HepG2 (cell line): ENCODE data around the gene HIC1.

Experiments
- GABPA ChIP-seq, 2 experiments: IDR thresholded peaks; 2 replicates each; pipeline ENCODE4 v1.6.1; 2011 to 2016; ENCODE audit warnings: low read depth in 2 of 2, low read length in 1 of 2, missing biosample characterization in 1 of 2, missing genetic modification characterization in 1 of 2
- HBP1 ChIP-seq: IDR thresholded peaks from 2 replicates; pipeline ENCODE4 v1.6.1; 2016; ENCODE audit warnings: low read depth, control low read depth
- MTA3 ChIP-seq: sonication (generic); formaldehyde crosslinking; IDR thresholded peaks from 2 replicates; pipeline ENCODE4 v1.4.0; 2020; ENCODE audit warnings: missing genetic modification reagents
- PCBP2 ChIP-seq: fragments of 200-400 bp; formaldehyde crosslinking; optimal IDR thresholded peaks from 2 replicates; pipeline ENCODE3; 2018; ENCODE audit warnings: low read length, low read depth; ENCODE audit not compliant: poor library complexity, severe bottlenecking
- PRMT3 ChIP-seq: sonication (generic); formaldehyde crosslinking; IDR thresholded peaks from 2 replicates; pipeline ENCODE4 v1.8.1; 2022; ENCODE audit warnings: low read depth, mild to moderate bottlenecking, moderate library complexity, missing genetic modification reagents, borderline replicate concordance
- RERE ChIP-seq: IDR thresholded peaks from 2 replicates; pipeline ENCODE4 v1.6.1; 2016; ENCODE audit warnings: low read depth, missing genetic modification reagents, missing compliant biosample characterization
- U2AF2 ChIP-seq: fragments of 200-400 bp; formaldehyde crosslinking; IDR thresholded peaks from 2 replicates; pipeline ENCODE4 v1.6.1; 2017; ENCODE audit warnings: low read depth, mild to moderate bottlenecking, low read length
- XRCC5 ChIP-seq: fragments of 200-400 bp; formaldehyde crosslinking; optimal IDR thresholded peaks from 2 replicates; pipeline ENCODE3; 2017; ENCODE audit warnings: mild to moderate bottlenecking, low read length
- ZBTB7B ChIP-seq: sonication (generic); formaldehyde crosslinking; IDR thresholded peaks from 2 replicates; pipeline ENCODE4 v1.4.0; 2020; ENCODE audit warnings: missing genetic modification reagents
- ZNF10 ChIP-seq: sonication (generic); formaldehyde crosslinking; IDR thresholded peaks from 2 replicates; pipeline ENCODE4 v1.4.0; 2020; ENCODE audit warnings: mild to moderate bottlenecking, low read depth, missing genetic modification reagents, borderline replicate concordance
- ZNF576 ChIP-seq: sonication (generic); formaldehyde crosslinking; IDR thresholded peaks from 2 replicates; pipeline ENCODE4 v1.4.0; 2020; ENCODE audit warnings: mild to moderate bottlenecking, missing genetic modification reagents
- TF ChIP-seq, protein P1 (sequence below): IDR thresholded peaks from 2 replicates; pipeline ENCODE4 v1.6.1; 2012; ENCODE audit warnings: inconsistent platforms
- TF ChIP-seq, protein P2 (sequence below): sonication (generic); formaldehyde crosslinking; conservative IDR thresholded peaks from 2 replicates; pipeline ENCODE4 v1.5.0; 2020; ENCODE audit warnings: missing genetic modification reagents

GRCh38 chr17:2068031-2068518, 13.2 kb downstream of the HIC1 start:
- no peak for TF ChIP-seq GABPA (IDR thresholded peaks at IDR 0.05; ENCODE audit: low read depth, low read length)
- TF ChIP-seq GABPA (CRISPR knock-in tag; IDR thresholded peaks at IDR 0.05; ENCODE audit: low read depth) = no peak
- no peak for TF ChIP-seq XRCC5
- TF ChIP-seq U2AF2 = no peak
- TF ChIP-seq, protein P1, sequence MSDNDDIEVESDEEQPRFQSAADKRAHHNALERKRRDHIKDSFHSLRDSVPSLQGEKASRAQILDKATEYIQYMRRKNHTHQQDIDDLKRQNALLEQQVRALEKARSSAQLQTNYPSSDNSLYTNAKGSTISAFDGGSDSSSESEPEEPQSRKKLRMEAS = no peak
- no peak for TF ChIP-seq HBP1 (CRISPR knock-in tag)
- no peak for TF ChIP-seq RERE
- TF ChIP-seq ZNF576 = no peak
- TF ChIP-seq, protein P2, sequence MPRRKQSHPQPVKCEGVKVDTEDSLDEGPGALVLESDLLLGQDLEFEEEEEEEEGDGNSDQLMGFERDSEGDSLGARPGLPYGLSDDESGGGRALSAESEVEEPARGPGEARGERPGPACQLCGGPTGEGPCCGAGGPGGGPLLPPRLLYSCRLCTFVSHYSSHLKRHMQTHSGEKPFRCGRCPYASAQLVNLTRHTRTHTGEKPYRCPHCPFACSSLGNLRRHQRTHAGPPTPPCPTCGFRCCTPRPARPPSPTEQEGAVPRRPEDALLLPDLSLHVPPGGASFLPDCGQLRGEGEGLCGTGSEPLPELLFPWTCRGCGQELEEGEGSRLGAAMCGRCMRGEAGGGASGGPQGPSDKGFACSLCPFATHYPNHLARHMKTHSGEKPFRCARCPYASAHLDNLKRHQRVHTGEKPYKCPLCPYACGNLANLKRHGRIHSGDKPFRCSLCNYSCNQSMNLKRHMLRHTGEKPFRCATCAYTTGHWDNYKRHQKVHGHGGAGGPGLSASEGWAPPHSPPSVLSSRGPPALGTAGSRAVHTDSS (CRISPR knock-in tag) = no peak
- TF ChIP-seq PRMT3 = no peak
- no peak for TF ChIP-seq MTA3 (CRISPR knock-in tag)
- TF ChIP-seq ZBTB7B (CRISPR knock-in tag) = no peak
- TF ChIP-seq PCBP2 = no peak
- TF ChIP-seq ZNF10 (CRISPR knock-in tag) = no peak
